Transverse colon (tissue), 4 donors: ENCODE results near the gene C6.

Experiments
- POLR2A ChIP-seq: fragments of 450-650 bp; IDR thresholded peaks from one replicate; pipeline ENCODE4 v1.6.1; 2016; ENCODE audit warnings: antibody characterized with exemption, mild to moderate bottlenecking, moderate library complexity
- POLR2AphosphoS5 ChIP-seq, 3 donors: sonication (generic); formaldehyde crosslinking; IDR thresholded peaks; one replicate each; pipeline ENCODE4 v1.6.1; 2016; ENCODE audit warnings: antibody characterized with exemption in 3 of 3
- TF ChIP-seq, protein P1 (sequence below), 5 experiments: fragments of 200-600 bp in 3 of 5; fragments of 450-650 bp in 2 of 5; sonication (generic) in 3 of 5; IDR thresholded peaks; 1 replicate in 2 of 5; 2 replicates in 3 of 5; pipeline ENCODE4 v1.5.1; 2016 to 2017; ENCODE audit warnings: antibody characterized with exemption in 5 of 5, inconsistent platforms in 3 of 5, mild to moderate bottlenecking in 2 of 5, moderate library complexity in 1 of 5

DNA sequence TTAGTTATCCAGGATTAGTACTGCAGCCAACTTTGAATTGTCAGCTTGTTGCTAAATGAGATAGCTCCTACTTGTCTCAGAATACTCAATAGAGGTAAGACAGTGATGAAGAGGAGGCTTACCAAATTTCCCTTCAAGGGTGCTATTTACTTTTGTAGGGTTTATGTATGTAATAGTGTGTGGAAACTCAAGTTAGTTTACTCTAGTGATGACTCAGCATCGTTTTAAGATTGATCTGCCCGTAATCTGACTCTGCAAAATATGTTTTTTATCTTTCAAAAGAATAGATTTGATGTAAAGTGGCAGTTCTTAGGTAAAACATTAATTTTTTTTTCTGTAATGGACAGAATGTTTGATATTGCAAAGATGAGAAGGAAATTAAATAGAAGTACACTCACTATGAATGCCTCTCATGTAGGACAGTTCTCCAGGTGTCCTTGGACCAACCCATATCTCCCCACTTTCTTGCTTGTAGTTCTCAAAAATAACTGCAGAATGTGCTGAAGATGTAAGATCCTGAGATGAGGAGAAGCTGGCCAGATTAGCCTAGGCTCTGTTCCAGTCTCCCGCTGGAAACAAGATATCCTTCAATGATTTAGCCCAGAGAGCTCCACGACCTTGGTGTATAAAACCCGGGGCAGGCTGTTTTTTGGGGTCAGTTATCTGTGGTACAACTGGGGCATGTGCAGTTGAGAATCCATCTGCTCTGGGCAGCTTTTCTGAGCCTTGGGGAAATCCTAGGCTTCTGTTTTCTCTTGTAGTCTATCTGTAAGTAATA, 117.8 kb downstream of the C6 start:
- TF ChIP-seq, protein P1, sequence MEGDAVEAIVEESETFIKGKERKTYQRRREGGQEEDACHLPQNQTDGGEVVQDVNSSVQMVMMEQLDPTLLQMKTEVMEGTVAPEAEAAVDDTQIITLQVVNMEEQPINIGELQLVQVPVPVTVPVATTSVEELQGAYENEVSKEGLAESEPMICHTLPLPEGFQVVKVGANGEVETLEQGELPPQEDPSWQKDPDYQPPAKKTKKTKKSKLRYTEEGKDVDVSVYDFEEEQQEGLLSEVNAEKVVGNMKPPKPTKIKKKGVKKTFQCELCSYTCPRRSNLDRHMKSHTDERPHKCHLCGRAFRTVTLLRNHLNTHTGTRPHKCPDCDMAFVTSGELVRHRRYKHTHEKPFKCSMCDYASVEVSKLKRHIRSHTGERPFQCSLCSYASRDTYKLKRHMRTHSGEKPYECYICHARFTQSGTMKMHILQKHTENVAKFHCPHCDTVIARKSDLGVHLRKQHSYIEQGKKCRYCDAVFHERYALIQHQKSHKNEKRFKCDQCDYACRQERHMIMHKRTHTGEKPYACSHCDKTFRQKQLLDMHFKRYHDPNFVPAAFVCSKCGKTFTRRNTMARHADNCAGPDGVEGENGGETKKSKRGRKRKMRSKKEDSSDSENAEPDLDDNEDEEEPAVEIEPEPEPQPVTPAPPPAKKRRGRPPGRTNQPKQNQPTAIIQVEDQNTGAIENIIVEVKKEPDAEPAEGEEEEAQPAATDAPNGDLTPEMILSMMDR (IDR thresholded peaks at IDR 0.05), result no peak
- TF ChIP-seq POLR2AphosphoS5 (IDR thresholded peaks at IDR 0.05), result no peak
- no peak for TF ChIP-seq POLR2A
